SIG-M5 treated with dmso at 0.1 percent for 504 hours (cell line): ENCODE measurements around the gene LRRC4C.

Experiments used
- DNase-seq: peaks from one replicate; lab custom pipeline; 2025; ENCODE audit not compliant: unreplicated experiment; lab: John Stamatoyannopoulos, UW

The LRRC4C gene

GRCh38 chr11:40732132-40732531, 727.3 kb downstream of the LRRC4C start:
- no peak for DNase-seq

GRCh38 chr11:40722179-40722795, 737.2 kb downstream of the LRRC4C start:
- no peak for DNase-seq

GRCh38 chr11:40716344-40717130, 742.9 kb downstream of the LRRC4C start:
- no peak for DNase-seq

DNA sequence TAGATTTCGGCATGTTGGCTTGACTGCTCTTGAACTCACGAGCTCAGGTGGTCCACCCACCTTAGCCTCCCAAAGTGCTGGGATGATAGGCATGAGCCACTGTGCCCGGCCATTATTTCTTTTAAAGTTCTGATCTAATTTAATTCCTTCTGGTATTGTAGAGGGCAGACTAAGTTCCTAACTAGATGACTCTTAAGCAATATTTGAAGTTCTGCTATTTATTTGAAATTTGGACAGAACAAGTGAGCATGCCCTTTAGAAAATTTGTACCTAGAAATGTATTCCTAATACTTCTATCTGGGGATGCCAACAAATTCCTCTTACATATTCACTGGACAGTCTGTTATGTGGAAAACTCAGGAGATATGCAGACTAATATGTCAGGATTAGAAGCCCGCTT, 746.4 kb downstream of the LRRC4C start:
- DNase-seq: no peak

DNA sequence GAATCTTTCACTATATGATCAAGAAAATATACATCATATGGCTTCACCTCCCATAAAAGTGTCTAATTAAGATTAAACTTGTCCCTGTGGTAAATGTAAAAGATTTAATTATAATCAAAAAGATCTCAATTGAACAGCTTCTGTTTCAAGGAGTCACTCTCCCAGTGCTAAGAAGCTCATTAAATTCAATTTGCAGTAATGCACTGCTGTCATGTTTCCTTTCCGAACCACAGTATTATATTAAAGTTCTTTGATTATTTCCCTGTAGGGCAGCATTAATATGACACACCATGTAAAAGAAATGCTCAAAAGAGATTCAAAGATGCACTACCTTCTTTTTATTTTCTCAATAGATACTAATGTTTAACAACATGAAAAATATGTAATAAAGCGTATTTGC, 758.4 kb downstream of the LRRC4C start:
- no peak for DNase-seq

DNA sequence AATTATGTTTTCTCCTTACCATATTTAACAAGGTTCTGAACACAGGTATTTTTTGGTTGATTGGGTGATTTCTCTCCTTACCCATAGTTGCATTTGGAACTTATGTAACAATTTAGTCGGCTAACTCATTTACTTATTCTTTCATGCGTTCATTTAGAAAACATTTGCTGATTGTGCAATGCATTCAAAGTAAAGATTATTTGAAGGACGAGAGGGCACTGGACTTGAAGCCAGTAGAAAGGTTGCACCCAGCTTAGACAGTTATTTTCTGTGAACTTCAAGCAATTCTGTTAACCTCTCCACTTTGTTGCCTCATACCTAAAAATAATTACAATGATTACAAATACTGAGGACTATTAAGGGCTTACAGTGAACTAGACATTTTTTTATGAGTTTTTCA, 769.6 kb downstream of the LRRC4C start:
- no peak for DNase-seq

DNA sequence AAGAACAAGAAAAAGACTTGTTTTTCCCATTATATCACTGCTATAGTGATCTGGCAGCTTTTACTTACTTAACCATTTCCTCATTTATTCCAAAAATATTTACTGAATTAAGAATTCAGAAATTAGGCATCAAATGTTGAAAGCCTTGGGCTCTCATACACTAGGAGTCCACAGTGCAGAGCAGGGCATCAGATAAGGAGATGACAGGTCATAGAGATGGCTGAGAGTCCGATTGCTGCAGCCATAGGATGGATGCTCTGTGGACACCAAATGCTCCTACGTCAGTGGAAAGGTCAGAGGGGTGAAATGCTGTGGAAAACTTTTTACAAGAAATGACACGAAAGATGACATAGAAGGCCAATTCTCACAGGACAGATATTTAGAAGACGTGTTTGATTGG, 771.1 kb downstream of the LRRC4C start:
- DNase-seq: no peak

DNA sequence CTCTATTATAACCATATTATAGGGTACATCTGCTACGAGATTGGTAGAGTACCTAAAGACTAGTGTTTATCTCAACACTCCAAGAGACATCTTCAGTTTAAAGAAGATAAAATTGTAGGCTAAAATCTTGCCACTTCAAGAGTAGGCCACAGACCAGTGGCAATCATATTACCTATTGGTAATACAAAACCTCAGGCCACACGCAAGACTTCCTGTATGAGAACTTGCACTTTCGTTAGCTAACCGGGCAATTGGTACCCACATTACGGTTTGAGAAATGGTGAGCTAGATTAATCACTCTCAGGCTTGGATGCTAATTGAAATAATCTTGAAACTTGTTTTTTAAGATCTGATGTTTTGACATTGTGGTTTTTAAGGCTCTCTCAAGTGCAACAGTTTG, 772.7 kb downstream of the LRRC4C start:
- DNase-seq: no peak

DNA sequence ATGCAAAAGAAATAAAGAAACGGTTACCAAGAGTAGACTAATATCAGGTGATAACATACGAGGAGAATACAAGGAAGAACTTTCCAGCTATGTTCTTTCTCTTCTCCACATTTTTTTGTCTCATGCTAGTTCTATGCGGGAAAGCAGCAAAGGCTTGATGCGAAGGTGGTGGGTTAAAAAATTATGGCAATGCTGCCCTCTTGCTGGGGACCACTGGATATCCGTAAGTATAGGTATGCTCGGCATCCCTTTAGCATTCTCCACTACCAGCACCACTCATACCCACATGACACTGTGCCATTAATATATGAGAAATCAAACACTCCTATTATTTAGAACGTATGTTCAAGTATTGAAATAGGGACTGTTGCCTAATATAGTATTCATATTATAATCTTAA, 776.4 kb downstream of the LRRC4C start:
- DNase-seq: no peak

GRCh38 chr11:40679276-40679675, 780.2 kb downstream of the LRRC4C start:
- no peak for DNase-seq

GRCh38 chr11:40647295-40647694, 812.2 kb downstream of the LRRC4C start:
- DNase-seq: no peak

- no peak for DNase-seq
Observed at GRCh38 chr11:40642284-40642683, 817.2 kb downstream of the LRRC4C start.

DNA sequence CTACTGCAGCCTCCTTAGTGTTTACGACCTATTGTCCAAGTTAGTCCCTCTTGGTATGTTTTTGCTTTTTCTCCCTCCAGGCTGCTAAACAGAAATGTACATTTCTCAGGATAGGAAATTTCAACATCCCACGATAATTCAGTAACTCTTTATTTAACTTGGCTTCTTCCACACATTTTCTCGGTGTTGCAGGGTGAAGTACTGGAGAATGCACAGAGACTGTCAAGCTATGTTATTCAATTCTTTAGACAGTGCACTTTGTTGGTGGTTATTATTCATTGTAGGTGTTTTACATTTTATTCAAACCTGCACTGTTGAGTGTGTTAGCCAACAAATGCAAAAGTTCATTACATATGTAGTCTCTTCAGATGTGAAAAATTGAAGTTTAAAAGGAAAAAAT, 839.8 kb downstream of the LRRC4C start:
- DNase-seq: no peak

DNA sequence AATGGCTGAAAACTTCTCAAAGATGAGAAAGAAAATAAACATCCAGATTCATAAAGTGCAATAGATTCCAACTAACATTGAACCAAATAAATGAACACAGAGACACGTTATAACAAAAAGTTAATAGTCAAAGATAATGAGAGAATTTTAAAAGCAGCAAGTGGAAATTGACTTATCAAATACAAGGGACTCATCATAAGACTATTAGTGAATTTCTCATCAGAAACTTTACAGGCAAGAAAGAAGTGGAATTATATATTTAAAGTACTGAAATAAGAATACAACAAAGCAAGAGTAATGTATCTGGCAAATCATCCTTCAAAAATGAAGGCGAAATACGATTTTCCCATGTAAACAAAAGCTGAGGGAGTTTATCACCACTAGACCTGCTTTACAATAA, 852.7 kb downstream of the LRRC4C start:
- DNase-seq: no peak

GRCh38 chr11:40602866-40603552, 856.4 kb downstream of the LRRC4C start:
- no peak for DNase-seq

DNA sequence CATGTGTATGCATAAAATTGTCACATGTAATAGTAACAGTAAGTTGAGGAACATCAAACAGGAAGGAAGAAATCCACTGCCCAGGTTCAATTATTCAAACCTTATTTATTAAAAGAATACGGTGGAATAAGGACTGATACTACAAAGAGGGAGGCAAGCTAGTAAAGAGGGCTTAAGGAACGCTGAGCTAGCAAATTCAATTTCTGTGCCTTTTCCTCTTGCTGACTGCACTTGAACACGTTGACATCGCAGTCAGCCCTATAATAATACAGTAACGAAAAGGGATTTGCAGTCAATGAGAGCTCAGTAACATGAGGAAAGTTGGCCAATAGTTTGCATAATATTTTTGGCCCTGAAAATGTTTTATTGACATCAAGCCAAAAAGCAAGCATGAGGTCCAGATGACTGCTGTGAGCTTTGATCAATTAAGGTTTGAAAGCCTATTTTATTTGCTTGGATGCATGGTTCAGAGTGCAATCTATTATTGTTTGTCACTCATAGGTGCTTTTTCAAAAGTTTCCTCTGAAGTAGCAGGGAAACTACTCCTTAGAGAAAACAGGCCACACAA, 861.8 kb downstream of the LRRC4C start:
- no peak for DNase-seq

- no peak for DNase-seq
Observed at GRCh38 chr11:40573254-40573891, 886.1 kb downstream of the LRRC4C start.

GRCh38 chr11:40569947-40570531, 889.4 kb downstream of the LRRC4C start:
- DNase-seq: no peak

DNA sequence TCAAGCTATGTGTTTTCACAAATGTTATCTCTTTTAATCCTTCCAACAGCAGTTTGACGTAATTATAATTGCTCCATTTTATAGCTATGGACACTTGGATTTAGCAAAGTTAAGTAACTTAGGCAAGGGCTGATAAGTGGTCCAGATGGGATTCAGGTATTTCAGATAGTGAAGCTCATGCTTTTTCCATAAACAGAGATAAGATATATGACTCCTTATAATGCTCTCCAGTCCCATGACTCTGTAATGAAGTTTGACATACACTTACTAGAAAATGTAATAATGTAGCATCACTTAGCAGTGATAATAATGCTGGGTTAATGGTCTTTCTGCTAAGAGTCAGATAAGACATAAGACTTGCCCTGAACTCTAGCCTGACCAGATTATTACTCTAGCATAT, 892.1 kb downstream of the LRRC4C start:
- no peak for DNase-seq

- DNase-seq: no peak
Observed at GRCh38 chr11:40544162-40544561, 915.3 kb downstream of the LRRC4C start.

GRCh38 chr11:40542821-40543220, 916.6 kb downstream of the LRRC4C start:
- no peak for DNase-seq
